MM.1S (cell line): ENCODE data around the gene ENTPD8.

Experiments
- CTCF ChIP-seq: fragments of 300-600 bp; sonication (generic); IDR thresholded peaks from 2 replicates; pipeline ENCODE4 v1.5.1; 2016; ENCODE audit warnings: antibody characterized with exemption, low read length, mixed read lengths
- EZH2 ChIP-seq: fragments of 300-600 bp; sonication (generic); optimal IDR thresholded peaks from 2 replicates; pipeline ENCODE3; 2017; ENCODE audit warnings: low read depth, mild to moderate bottlenecking, antibody characterized with exemption, low read length, mixed read lengths
- EZH2phosphoT487 ChIP-seq: fragments of 300-600 bp; sonication (generic); IDR thresholded peaks from 2 replicates; pipeline ENCODE4 v1.6.1; 2018; ENCODE audit warnings: antibody characterized with exemption, low read length

- no peak for TF ChIP-seq CTCF
- no peak for TF ChIP-seq EZH2
- TF ChIP-seq EZH2phosphoT487 = no peak
These were observed 11.0 kb downstream of the ENTPD8 start for GRCh38 chr9:137429974-137430722.
